ENCODE measurements around the gene SETD9. TPM values are rescaled to one million over a fixed set of nuclear protein-coding genes. Genes with fewer than 3 reads are reported as not detected.

The SETD9 gene
- total RNA-seq, 3 donors from 2014 or later: 13.5 to 21.0 (median 17.3) TPM

DNA sequence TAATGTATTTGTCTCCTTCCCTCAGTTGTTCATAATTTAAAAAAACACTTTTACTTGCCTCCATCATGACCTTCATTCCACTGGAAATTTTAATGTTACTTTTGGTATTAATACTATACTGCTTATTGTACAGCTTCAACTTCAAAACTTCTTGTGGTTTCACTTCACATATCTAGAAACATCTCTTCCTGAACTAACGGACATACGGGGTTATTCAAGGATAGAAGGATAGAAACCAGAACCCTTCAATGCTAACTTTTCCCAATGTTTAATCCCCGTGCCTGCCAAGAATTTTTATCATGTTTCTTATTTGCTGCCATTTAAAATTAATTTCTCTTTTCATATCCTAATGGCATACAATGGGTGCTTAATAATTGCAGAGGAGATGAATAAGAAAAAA, 36.3 kb upstream of the SETD9 start:
- H3K36me3 ChIP-seq: peaks cover 21% of the 10 kb centered on the region
- no peak for DNase-seq (ENCODE audit: low spot score in 2 of 2)

DNA sequence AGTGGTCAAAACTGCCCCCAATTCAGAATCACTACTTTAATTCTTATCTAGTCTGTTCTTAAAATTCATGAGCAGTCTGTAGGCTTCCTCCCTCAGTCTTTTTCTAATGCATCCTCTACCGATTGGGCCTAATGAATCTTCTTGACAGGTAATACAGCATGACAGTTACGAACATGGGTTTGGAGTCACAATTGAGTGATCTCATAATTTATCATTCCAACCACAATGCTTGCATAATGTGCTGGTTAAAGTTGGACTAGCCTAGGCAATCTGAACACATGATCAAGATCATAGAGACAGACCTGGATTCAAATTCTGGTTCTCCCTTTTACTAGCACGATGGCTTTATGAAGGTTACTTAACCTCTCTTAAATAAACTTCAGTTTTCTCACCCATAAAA, 33.1 kb upstream of the SETD9 start:
- Histone ChIP-seq H3K27ac (no peak overlapping the region), H3K4me3 (no peak overlapping the region), H3K9me3 (no peaks in the 10 kb centered on the region), H3K36me3 (peaks cover 20% of the 10 kb centered on the region), H3K4me1 (no peaks in the 10 kb centered on the region), H3K27me3 (no peaks in the 10 kb centered on the region)
- TF ChIP-seq, protein P1, sequence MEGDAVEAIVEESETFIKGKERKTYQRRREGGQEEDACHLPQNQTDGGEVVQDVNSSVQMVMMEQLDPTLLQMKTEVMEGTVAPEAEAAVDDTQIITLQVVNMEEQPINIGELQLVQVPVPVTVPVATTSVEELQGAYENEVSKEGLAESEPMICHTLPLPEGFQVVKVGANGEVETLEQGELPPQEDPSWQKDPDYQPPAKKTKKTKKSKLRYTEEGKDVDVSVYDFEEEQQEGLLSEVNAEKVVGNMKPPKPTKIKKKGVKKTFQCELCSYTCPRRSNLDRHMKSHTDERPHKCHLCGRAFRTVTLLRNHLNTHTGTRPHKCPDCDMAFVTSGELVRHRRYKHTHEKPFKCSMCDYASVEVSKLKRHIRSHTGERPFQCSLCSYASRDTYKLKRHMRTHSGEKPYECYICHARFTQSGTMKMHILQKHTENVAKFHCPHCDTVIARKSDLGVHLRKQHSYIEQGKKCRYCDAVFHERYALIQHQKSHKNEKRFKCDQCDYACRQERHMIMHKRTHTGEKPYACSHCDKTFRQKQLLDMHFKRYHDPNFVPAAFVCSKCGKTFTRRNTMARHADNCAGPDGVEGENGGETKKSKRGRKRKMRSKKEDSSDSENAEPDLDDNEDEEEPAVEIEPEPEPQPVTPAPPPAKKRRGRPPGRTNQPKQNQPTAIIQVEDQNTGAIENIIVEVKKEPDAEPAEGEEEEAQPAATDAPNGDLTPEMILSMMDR (IDR thresholded peaks at IDR 0.05): no peak
- TF ChIP-seq POLR2AphosphoS5 (IDR thresholded peaks at IDR 0.05): no peak
- TF ChIP-seq POLR2A (IDR thresholded peaks at IDR 0.05): no peak
- intact Hi-C loops (cut with DNase I; ENCODE audit: low total_unique reads): no loop called here
- DNase-seq (ENCODE audit: low spot score in 2 of 2): no peak

More for the DNA sequence above, 36.3 kb upstream of the SETD9 start:
- no peak for TF ChIP-seq POLR2AphosphoS5 (IDR thresholded peaks at IDR 0.05)
- TF ChIP-seq, protein P1 (IDR thresholded peaks at IDR 0.05): no peak
- no peak for TF ChIP-seq POLR2A (IDR thresholded peaks at IDR 0.05)
- no peaks in the 10 kb centered on the region for H3K4me1 ChIP-seq
- H3K4me3 ChIP-seq: no peak overlapping the region
- intact Hi-C loops (cut with DNase I; ENCODE audit: low total_unique reads): no loop called here
- no peaks in the 10 kb centered on the region for H3K9me3 ChIP-seq
- no peaks in the 10 kb centered on the region for H3K27me3 ChIP-seq
- H3K27ac ChIP-seq: no peak overlapping the region

DNA sequence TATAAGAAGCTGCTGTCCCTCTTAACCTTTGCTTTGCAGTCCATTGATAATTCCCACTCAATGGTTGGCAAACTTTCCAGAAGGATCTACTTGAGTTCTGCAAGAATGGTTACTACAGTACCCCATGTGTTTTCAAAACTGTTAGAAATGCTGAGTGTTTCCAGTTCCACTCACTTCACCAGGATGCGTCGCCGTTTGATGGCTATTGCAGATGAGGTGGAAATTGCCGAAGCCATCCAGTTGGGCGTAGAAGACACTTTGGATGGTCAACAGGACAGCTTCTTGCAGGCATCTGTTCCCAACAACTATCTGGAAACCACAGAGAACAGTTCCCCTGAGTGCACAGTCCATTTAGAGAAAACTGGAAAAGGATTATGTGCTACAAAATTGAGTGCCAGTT, 27.8 kb upstream of the SETD9 start:
- Histone ChIP-seq H3K27ac (no peak overlapping the region), H3K4me3 (no peak overlapping the region), H3K27me3 (no peaks in the 10 kb centered on the region), H3K4me1 (no peaks in the 10 kb centered on the region), H3K36me3 (peaks cover 17% of the 10 kb centered on the region), H3K9me3 (no peaks in the 10 kb centered on the region)
- intact Hi-C loops (cut with DNase I; ENCODE audit: low total_unique reads): no loop called here
- no peak for DNase-seq (ENCODE audit: low spot score in 2 of 2)
- TF ChIP-seq POLR2A (IDR thresholded peaks at IDR 0.05) (no peak), POLR2AphosphoS5 (IDR thresholded peaks at IDR 0.05) (no peak)
- TF ChIP-seq, protein P1 (IDR thresholded peaks at IDR 0.05): no peak

DNA sequence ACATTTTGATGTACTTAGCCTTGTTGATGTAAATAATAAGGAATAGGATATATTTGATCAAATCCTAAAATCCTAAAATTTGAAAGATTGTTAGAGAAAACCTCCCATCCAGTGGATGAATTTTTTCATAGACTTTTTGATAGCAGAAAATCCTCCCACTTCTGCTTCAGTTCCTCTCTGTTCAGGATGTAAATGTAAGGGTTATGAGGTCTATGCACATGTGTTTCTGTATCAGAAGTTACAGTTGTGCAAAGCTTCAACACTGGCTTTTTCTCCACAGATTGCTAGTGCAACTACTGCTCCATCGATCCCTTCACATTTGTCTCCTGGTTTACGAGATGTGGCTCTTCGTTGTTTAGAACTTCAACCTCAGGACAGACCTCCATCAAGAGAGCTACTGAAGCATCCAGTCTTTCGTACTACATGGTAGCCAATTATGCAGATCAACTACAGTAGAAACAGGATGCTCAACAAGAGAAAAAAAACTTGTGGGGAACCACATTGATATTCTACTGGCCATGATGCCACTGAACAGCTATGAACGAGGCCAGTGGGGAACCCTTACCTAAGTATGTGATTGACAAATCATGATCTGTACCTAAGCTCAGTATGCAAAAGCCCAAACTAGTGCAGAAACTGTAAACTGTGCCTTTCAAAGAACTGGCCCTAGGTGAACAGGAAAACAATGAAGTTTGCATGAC, 16.0 kb upstream of the SETD9 start:
- TF ChIP-seq, protein P1 (IDR thresholded peaks at IDR 0.05): no peak
- TF ChIP-seq POLR2AphosphoS5 (IDR thresholded peaks at IDR 0.05) (no peak), POLR2A (IDR thresholded peaks at IDR 0.05) (no peak)
- H3K4me3 ChIP-seq: no peak overlapping the region
- intact Hi-C loops (cut with DNase I; ENCODE audit: low total_unique reads): no loop called here
- no peaks in the 10 kb centered on the region for H3K4me1 ChIP-seq
- H3K27ac ChIP-seq: no peak overlapping the region
- H3K36me3 ChIP-seq: no peaks in the 10 kb centered on the region
- no peak for DNase-seq (ENCODE audit: low spot score in 2 of 2)
- H3K27me3 ChIP-seq: no peaks in the 10 kb centered on the region
- no peaks in the 10 kb centered on the region for H3K9me3 ChIP-seq

DNA sequence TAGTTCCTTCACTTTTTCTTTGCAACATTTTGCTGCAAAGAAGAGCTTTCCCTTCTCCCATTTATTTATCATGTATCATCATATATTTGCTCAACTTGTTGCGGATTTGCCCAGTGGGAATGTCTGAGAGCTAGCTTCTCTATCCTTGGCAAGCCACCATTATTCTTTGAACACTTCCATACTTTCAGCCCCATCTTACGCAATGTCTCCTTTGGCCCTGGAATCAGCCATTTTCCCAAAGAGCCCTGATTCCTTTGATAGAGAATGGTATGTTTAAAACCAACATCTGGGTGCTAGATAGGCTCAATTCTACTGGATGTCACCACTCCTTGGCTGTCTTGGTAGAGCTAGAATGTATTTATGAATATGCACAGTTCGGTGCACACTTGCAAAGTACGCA, 12.6 kb upstream of the SETD9 start:
- TF ChIP-seq, protein P1 (IDR thresholded peaks at IDR 0.05): no peak
- TF ChIP-seq POLR2A (IDR thresholded peaks at IDR 0.05): no peak
- TF ChIP-seq POLR2AphosphoS5 (IDR thresholded peaks at IDR 0.05): no peak
- intact Hi-C loops (cut with DNase I; ENCODE audit: low total_unique reads): no loop called here
- Histone ChIP-seq H3K9me3 (no peaks in the 10 kb centered on the region), H3K27ac (no peak overlapping the region), H3K4me3 (no peak overlapping the region), H3K4me1 (no peaks in the 10 kb centered on the region), H3K36me3 (no peaks in the 10 kb centered on the region), H3K27me3 (no peaks in the 10 kb centered on the region)
- DNase-seq (ENCODE audit: low spot score in 2 of 2): no peak
